NCI-H69 (cell line): ENCODE results near the gene TBC1D22A.
A peak's percentile ranks its signal among the peaks of the same experiment; 100 is the strongest.

Experiments
- DNase-seq: peaks from one replicate; lab custom pipeline; 2025; lab: John Stamatoyannopoulos, UW

The TBC1D22A gene

DNA sequence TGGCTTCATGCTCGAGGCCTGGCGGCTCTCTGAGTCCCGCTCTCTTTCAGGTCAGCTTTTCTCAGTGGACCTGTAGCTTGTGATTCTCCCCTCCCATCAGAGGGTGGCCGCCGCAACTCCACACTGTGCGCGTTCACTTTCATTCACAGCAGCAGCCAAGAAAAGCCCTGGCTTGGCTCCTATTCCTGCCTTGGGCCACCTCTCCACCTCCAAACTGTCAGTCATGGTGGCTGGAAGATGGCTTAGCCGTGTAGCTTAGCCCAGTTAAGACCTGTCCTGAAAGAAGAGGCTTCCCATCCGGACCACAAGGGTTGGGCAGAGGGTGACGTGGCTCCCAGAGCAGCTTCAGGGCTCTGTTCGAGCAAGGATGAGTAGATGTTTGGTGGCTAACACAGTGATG is 125.5 kb downstream of the TBC1D22A start:
- no peak for DNase-seq

GRCh38 chr22:46890819-46891218 is 128.4 kb downstream of the TBC1D22A start:
- no peak for DNase-seq

- DNase-seq, result no peak
These were observed 129.0 kb downstream of the TBC1D22A start for GRCh38 chr22:46891382-46891951.

- no peak for DNase-seq
These were observed 130.4 kb downstream of the TBC1D22A start for GRCh38 chr22:46892866-46893265.

GRCh38 chr22:46893281-46894020 is 131.0 kb downstream of the TBC1D22A start:
- DNase-seq, result no peak

GRCh38 chr22:46894081-46894671 is 131.7 kb downstream of the TBC1D22A start:
- DNase-seq, result no peak

GRCh38 chr22:46894851-46895640 is 132.6 kb downstream of the TBC1D22A start:
- DNase-seq, result no peak

GRCh38 chr22:46895753-46896152 is 133.3 kb downstream of the TBC1D22A start:
- no peak for DNase-seq

- DNase-seq, result no peak
These were observed 133.7 kb downstream of the TBC1D22A start for GRCh38 chr22:46896166-46896565.

DNA sequence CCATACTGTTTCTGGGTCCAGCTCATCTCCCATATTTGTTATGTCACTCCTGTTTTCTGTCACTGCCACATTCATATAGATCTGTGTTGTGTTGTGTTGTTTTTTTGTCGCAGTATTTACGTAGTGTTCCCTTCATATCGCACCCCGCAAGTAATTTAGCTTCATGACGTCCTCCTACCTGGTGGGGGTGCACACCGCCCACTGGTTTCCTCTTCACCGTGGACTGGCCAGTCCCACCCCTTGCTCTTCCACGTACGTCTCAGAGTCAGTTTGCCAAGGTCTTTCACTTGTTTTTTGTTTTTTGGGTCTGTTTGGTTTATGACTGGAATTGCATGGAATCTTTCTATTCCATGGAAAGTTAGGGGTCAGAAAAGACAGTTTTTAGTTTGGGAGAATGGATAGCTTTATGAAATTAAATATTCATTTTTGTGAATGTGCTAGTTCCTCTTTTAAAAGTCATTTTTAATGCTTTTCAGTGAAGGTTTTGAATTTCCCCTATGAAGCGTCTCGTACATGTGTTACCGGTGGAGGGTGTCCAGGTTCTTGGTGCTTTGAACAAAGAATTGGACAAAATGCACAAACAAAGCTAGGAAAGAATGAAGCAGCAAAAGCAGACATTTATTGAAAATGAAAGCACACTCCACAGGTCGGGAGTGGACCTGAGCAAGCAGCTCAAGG is 134.3 kb downstream of the TBC1D22A start:
- DNase-seq, result no peak

GRCh38 chr22:46897246-46897623 is 134.8 kb downstream of the TBC1D22A start:
- peak; percentile 17 for DNase-seq

- no peak for DNase-seq
These were observed 138.1 kb downstream of the TBC1D22A start for GRCh38 chr22:46900549-46900948.

DNA sequence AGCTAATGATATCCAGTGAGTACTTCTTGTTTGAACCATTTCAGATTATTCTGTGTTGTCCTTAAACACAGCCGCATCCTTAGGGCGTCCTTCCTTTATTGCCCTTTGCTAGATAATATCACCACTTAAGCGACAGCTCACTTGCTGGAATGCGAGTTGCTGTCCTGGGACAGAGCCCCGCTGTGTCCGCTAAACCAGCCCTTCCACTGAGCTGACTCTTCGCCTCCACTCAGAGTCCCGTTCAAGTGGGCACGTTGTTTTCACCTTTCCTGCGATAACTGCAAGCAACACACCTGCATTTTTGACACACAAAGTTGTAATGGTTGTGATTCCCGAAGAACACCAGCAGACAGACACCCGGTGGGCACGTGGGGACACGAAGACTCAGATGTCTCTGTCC is 140.0 kb downstream of the TBC1D22A start:
- DNase-seq, result no peak

- no peak for DNase-seq
These were observed 140.8 kb downstream of the TBC1D22A start for GRCh38 chr22:46902998-46903916.

- no peak for DNase-seq
These were observed 143.0 kb downstream of the TBC1D22A start for GRCh38 chr22:46905415-46905814.

GRCh38 chr22:46905834-46906233 is 143.4 kb downstream of the TBC1D22A start:
- no peak for DNase-seq

DNA sequence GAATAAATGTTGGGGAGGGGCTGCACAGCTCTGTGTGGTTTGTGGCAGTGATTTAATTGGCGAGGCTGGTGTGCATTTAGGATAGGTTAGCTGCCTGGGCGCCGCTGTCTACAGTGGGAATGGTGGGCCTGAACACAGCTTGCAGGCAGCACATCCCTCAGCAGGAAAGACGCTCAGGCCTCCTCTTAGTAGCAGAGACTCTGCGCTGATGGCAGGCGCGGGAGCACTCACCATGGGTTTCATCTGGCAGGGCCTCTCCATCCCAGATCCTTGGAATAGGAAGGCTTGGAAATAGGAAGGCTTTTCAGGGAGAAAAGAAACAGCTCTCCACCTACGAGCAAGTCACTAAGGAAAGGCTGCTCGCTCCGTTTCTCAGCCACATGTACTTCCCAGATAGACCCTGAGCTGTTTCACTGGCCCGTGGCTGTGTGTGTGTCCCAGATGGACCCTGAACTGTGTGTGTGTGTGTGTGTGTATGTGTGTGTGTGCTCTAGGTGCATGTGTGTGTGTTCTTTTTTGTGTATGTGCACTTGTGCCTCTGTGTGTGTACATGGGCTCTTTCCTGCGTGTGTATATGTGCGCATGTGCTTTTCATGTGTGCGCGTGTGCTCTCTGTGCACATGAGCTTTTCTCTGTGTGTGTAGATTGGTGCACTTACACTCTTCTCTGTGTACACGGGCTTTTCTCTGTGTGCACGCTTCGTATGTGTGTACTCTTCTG is 144.0 kb downstream of the TBC1D22A start:
- no peak for DNase-seq

- no peak for DNase-seq
These were observed 145.1 kb downstream of the TBC1D22A start for GRCh38 chr22:46907241-46908215.

DNA sequence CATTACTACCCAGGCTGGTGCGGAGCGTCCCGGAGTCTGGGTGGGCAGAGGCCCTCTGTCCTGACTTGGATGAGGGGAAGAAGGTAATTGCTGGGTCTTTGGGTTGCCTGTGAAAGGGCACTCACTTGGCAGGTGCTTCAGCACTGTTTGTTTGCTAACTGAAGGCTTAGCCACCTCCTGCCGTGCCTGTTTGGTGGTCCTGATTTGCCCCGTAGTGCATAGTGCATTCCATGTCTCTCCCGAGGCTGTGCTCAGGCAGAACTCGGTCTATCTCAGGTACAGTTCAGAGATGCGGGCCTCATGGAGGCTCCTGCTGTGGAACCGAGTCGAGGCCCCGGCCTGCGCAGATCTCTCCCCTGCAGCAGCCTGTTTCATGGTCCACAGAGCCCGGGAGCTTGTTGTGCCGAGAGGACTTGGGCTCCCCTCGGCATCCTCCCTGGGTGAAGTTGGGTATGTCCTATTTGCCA is 146.2 kb downstream of the TBC1D22A start:
- peak; percentile 28 for DNase-seq
